Fibroblast of villous mesenchyme (primary cell): ENCODE results near the gene JDP2. TPM values are rescaled to one million over a fixed set of nuclear protein-coding genes. Genes with fewer than 3 reads are reported as not detected.
A peak's percentile ranks its signal among the peaks of the same experiment; 100 is the strongest.

Experiments used
- DNase-seq: peaks from one replicate; pipeline ENCODE4 v3.0.0-alpha.2; 2010; ENCODE audit warnings: low read depth
- H3K4me3 ChIP-seq: 2 replicates; pipeline ENCODE4 v1.5.1; 2011; ENCODE audit warnings: low read depth, mild to moderate bottlenecking, low read length
- total RNA-seq: library from RNA; depleted of rRNA; stranded (reverse); fragments of >200 nt; gene quantifications from 2 replicates; pipeline ENCODE4 v1.2.3, GENCODE V29; 2012
- TF ChIP-seq, protein P1 (sequence below): IDR thresholded peaks from 2 replicates; pipeline ENCODE4 v1.5.1; 2012; ENCODE audit warnings: low read depth, mild to moderate bottlenecking, low read length; ENCODE audit not compliant: insufficient read depth

JDP2 gene
- total RNA-seq, 1 donor = 51.4 TPM

DNA sequence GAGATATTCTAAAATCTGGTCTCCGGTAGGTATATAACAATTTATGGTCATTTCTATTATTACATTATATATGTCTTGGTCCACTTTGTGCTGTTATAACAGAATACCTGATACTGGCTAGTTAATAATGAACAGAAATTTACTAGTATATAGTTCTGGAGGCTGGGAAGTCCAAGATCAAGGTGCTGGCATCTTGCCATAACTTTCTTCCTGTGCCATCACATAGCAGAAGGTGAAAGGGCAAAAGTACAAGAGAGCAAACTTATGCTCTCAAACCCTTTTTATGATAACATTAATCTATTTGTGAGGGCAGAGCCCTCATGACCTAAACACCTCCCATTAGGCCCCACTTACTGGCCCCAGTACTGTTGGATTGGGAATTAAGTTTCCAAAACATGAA, 76.6 kb downstream of the JDP2 start:
- H3K4me3 ChIP-seq = no peak overlapping the region
- no peak for DNase-seq
- TF ChIP-seq, protein P1, sequence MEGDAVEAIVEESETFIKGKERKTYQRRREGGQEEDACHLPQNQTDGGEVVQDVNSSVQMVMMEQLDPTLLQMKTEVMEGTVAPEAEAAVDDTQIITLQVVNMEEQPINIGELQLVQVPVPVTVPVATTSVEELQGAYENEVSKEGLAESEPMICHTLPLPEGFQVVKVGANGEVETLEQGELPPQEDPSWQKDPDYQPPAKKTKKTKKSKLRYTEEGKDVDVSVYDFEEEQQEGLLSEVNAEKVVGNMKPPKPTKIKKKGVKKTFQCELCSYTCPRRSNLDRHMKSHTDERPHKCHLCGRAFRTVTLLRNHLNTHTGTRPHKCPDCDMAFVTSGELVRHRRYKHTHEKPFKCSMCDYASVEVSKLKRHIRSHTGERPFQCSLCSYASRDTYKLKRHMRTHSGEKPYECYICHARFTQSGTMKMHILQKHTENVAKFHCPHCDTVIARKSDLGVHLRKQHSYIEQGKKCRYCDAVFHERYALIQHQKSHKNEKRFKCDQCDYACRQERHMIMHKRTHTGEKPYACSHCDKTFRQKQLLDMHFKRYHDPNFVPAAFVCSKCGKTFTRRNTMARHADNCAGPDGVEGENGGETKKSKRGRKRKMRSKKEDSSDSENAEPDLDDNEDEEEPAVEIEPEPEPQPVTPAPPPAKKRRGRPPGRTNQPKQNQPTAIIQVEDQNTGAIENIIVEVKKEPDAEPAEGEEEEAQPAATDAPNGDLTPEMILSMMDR = no peak

DNA sequence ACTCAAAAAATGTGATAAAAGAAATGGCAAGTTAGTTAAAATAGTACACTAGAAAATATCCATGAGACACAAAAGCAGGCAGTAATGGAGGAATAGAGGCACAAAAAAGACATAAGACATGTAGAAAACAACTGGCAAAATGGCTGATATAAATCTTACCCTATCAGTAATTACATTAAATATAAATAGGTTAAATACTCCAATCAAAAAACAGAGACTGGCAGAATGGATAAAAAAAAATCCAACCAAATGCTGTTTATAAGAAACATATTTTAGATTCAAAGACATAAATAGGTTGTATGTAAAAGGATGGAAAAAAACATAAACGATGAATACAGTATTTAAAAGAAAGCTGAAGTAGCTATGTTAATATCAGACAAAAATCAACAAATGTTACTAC, 79.1 kb downstream of the JDP2 start:
- TF ChIP-seq, protein P1 = no peak
- no peak for DNase-seq
- H3K4me3 ChIP-seq = no peak overlapping the region

DNA sequence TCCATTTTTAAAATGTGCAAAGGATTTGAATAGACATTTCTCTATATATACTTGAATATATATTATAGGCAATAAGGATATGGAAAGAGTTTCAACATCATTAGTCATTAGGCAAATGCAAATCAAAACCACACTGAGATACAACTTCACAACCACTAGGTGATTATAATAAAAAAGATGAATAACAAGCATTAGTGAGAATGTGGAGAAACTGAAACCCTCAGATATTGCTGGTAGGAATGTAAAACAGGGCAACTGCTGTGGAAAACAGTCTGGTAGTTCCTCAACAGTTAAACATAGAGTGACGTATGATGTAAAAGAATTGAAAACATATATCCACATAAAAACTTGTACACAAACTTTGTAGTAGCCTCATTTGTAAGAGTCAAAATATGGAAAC, 82.7 kb downstream of the JDP2 start:
- TF ChIP-seq, protein P1 = no peak
- no peak overlapping the region for H3K4me3 ChIP-seq
- DNase-seq = peak; percentile 39

- TF ChIP-seq, protein P1 = no peak
- no peak for DNase-seq
- no peak overlapping the region for H3K4me3 ChIP-seq
These were observed 83.4 kb downstream of the JDP2 start for GRCh38 chr14:75511201-75511600.

DNA sequence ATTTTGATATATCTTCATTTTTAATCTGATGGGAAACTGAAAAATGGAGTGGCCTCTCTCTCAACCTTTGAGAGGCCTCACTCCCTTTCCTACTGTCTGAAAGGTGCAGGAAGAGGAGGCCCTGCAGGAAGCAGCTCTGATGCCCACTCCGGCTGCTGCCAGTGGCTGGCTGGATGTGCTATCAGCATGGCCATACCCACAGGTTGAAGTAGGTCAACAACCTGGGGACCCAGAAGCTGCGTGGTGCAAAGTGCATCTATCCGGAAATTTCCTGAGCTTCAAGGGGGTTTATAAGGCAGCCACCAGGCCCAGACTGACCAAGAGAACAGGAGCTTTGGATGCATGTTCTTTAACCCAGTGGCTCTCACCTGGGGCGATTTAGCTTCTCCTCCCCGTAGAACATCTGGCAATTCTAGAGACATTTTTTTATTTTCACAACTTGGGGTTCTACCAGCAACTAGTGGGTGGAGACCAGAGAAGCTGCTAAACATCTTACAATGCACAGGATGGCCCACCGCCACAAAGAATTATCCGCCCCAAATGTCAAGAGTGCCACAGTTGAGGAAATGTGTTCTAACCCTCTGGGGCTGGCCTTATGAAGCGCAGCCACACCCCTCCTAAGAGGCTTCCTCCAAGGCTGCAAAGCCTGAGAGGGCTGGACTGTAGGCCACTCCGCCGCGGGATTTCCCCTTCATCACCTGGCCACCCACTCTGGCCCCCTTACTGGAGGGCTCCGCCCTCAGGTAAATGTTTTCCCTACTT, 86.3 kb downstream of the JDP2 start:
- no peak for DNase-seq
- TF ChIP-seq, protein P1 = no peak
- no peak overlapping the region for H3K4me3 ChIP-seq

DNA sequence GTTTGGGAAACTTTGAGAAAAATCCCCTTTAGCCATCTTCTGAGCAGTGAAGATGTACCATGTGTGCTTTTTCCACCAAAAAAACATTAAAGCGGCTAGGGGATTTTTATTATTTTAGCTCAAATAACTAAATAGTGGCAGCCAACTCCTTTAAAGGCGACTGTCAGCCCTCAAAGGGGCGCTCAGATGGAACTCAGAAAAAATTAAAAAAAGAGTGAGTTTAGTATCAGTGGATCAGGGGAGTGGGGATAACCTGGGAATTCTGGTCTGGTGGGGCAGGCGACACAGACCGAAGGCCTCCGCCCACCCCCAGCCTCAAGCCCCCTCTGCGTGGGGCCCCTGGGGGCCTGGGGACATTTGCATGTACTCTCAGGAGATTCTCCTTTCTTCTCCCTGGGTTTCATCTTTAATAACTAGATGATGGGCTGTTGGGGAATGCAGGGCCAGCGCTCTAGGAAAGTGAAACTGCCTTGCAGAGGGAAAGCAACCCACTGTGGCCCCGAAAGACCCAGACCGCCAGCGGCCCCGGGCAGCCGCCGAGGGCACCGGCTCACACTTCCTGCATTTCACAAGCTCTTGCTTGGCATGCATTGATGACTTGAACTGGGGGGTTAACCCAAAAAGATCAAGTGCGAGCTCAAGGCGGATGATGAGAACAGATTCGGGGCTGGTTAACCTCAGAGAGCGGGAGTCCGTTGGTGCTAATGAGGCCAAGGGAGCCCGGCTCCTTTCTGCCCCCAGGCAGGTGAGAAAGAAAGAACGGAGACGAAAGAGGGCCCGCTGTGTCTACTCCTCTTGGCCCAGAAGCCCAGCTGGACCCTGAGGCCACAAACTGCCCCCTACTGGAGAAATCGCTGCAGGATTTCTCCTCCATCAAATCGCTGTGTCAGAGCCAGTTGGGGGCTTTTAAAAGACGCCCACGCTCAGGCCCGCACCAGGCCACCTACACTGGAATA, 87.1 kb downstream of the JDP2 start:
- DNase-seq = peak; percentile 34
- TF ChIP-seq, protein P1 = peak; percentile 18
- H3K4me3 ChIP-seq = peak overlapping the region; percentile 40
